HG03558 (cell line): ENCODE results near the gene PDIA3.
"Not testable (repeated sequence)": the region's sequence is repeated elsewhere in the genome, so short reads cannot be mapped to it uniquely, and the experiment has no call there.

ENCODE experiments used
- ATAC-seq: cut with Tn5 transposase; IDR thresholded peaks from one replicate; pipeline ENCODE4 v1.9.1; 2021; ENCODE audit warnings: moderate number of reproducible peaks; ENCODE audit not compliant: unreplicated experiment; ENCODE audit errors: extremely low read depth

Gene PDIA3

DNA sequence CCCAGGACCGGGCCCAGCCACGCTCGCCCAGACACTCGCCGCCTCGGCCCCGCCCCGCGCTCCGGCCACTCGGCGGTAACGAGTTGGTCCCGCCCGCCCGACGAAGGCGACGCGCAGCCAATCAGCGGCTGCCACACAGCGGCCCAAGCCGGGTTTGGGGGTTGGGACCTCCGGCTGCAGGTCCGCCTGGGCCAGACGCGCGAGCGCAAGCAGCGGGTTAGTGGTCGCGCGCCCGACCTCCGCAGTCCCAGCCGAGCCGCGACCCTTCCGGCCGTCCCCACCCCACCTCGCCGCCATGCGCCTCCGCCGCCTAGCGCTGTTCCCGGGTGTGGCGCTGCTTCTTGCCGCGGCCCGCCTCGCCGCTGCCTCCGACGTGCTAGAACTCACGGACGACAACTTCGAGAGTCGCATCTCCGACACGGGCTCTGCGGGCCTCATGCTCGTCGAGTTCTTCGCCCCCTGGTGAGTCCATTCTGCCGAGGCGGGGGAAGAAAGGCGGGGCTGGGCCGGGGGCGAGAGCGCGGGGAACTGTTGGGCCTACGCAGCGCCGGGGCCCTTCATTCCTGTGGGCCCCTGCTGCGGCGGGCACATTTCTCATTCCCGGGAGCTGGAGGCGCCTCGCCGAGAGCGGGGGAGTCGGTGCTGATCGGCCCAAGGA, at the start of gene PDIA3:
Gene PDIA3 (plus strand): TSS at position 194 of the 658 bp plus-strand sequence. CDS start 102 bp downstream, at position 296.
- peak; percentile 47 for ATAC-seq

GRCh38 chr15:43702174-43702573, 44.1 kb upstream of the PDIA3 start:
- ATAC-seq, result no peak

DNA sequence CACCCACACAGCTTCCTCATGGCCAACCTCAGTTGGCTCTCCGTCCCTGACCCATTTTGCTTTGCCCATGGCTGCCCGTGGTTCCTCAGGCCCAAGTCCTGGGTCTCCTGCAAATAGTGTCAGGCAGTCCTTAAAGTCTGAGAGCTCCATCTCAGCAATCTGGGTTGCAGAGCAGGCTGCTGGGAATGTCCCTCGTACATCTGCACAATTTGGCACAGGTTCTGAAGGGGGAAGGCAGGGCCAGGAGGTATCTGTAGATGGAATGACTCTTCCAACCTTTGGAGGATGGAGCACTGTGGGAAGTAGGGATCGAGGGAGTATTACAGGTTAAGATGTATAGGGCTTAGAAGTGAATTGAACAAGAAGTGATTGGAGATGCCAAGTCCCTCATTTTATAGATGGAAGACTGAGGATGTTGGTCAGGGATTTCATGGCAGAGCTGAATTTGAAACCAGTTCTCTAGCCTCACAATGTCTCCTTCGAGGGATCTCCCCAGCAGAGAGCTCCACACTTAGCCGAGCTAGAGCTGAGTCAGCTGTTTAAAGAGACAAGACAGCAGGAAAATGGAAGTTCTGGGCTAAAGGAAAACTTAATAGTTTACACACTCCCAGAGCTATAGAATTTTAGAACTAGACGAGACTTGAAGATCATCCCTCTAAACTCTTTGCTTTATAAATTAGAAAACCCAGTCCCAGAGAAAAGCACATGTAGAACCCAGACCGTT, 43.4 kb upstream of the PDIA3 start:
- no peak for ATAC-seq

- ATAC-seq, result not testable (repeated sequence)
These were observed 35.7 kb upstream of the PDIA3 start for GRCh38 chr15:43710431-43711131.

- no peak for ATAC-seq
These were observed 23.1 kb upstream of the PDIA3 start for GRCh38 chr15:43723151-43723550.

- ATAC-seq, result not testable (repeated sequence)
These were observed 19.9 kb upstream of the PDIA3 start for GRCh38 chr15:43726306-43726705.

- not testable (repeated sequence) for ATAC-seq
These were observed 18.0 kb upstream of the PDIA3 start for GRCh38 chr15:43728053-43728725.

DNA sequence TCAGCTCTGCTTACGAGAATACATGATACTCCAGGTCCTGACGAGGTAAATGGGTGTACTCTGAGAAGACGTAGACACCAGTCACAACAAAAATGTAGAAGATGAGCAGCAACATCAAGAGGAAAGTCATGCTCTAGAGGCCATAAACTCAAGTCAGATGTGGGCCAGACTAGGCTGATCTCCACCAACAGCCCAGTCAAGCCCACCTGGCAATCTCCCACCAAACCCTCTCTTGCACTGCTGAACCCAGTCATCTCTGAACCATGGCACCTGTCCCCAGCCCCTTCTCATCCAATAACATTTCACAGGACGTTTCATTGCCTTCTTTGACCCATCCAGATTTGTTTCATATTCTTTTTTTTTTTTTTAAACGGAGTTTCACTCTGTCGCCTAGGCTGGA, 10.8 kb upstream of the PDIA3 start:
- no peak for ATAC-seq

DNA sequence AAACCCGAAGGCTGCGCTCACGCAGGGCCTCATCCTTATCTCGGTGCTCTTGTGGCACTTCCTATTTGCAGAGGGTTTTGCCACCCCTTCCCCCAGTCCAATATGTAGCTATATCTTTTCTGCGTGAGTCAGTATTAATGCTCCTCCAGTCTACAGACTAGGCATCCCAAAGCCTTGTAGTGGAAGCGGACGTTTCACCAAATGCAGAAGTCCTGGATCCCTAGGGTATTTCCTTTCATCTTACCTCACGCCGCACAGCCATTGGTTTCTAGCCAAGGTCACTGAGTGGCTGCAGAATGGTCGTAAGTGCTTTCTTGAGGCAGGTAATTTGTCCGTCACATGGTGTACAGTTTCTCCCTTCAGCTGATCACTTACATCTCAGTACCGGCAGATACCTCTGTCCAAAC, 668 bp downstream of the PDIA3 start:
- ATAC-seq, result not testable (repeated sequence)

DNA sequence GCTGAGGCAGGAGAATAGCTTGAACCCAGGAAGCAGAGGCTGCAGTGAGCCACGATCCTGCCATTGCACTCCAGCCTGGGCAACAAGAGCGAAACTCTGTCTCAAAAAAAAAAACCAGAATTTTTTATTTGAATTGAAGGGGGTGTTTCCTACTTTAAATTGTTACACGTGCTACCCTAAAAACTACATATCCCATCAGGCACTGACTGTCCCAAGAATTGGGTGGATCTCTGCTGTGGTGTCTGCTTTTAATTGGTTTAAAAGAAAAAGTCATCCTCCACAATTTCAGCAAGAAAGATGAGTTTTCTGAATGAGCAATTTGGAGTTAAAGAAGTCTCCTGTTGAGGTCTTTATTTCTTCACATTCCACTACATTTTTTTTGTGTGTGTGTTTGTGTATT, 2.1 kb downstream of the PDIA3 start:
- no peak for ATAC-seq

- ATAC-seq, result peak; percentile 28
These were observed 3.6 kb downstream of the PDIA3 start for GRCh38 chr15:43749690-43750345.

GRCh38 chr15:43751885-43752284, 5.6 kb downstream of the PDIA3 start:
- ATAC-seq, result no peak

GRCh38 chr15:43762824-43763223, 16.6 kb downstream of the PDIA3 start:
- ATAC-seq, result no peak

DNA sequence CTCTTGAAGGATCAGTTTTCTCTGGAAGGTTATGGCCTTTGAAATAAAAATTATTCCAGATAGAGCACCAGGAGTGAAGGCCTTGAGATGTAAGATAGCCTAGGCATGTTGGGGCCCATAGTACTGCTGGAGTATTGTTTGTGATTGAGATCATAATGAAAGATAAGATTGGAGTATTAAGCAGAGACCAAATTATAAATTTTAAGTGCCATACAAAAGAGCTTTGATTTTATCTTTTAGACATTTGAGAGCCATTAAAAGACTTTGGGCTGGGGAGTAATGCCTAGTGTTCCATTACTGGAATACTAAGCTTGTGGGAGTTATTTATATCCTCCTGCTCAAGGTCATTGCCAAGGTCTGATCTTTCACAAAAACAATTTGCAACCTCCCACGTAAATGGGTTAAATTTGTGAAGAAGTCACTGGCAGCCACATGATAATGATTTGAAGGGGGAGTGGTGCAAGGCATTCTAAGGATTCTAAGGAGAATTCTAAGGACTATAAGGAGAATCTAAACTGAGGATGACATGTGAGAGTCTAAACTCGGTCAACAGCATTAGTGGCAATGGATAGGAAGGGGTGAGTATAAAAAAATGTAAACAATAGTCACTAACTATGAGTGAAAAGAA, 17.7 kb downstream of the PDIA3 start:
- no peak for ATAC-seq

DNA sequence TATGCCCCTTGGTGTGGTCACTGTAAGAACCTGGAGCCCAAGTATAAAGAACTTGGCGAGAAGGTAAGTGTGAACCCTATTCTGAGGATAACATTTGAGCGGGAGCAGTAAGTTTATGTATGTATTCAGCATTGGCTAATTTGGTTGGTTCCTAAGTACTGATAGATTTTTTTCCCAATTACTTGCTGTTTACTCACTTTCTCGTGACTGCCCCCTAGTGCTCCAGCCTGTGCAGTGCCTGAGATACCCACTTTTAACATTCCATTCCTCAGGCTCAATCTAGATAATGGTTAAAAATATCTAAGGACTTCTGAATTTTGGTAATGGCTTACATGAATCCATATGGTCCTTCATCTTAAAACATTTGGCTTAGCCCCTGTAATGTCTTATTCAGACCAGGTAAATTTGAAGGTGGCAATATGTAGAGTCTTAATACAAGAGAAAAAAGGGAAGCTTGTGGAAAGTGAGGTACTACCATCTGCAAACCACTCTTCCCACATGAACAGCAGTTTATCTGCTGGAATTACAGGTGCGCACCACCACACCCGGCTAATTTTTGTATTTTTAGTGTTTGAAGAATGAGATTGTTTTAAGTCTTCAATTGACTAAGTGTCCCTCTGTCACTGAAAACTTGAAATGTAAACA, 23.5 kb downstream of the PDIA3 start:
- no peak for ATAC-seq

DNA sequence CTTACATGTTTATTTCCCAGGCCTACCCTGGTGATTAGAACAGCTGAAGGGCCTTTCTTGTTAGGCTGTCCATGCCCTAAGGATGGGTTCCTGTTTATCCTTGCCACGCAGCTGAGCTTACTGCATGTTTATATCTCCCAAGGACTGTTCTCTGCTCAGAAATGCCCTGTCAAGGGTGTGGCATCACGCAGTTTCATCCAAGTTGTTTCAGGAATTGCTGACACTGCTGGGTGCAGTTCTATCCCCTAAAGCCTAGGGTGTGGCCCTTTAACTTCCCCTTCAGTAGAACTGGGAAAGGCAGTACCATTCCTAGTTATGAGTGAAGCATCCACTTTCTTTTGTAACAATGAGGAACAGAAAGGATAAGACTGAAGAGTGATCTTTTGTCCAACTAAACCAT, 25.6 kb downstream of the PDIA3 start:
- no peak for ATAC-seq

DNA sequence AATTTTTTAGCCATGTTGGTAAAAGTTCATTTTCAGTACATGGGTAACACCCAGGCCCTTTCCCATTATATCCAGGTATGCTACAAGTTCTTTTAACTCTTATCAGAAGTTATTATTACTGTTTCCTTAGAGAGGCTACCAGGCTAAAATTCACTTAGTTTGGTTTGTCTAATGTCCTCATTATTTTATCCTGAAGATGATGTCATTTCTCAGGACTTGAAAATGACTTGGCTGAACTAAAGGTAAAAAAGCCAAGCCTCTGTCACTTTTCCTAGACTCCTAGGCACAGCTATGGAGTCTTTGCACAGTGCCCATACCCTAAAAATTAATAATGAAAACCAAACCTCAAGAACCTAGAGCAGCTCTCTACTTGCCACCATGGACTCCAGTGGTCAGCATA, 26.4 kb downstream of the PDIA3 start:
- no peak for ATAC-seq

GRCh38 chr15:43774062-43774461, 27.8 kb downstream of the PDIA3 start:
- no peak for ATAC-seq

GRCh38 chr15:43775411-43775965, 29.2 kb downstream of the PDIA3 start:
- ATAC-seq, result no peak
